H1 (cell line): ENCODE measurements around the gene SEC31A. TPM values are rescaled to one million over a fixed set of nuclear protein-coding genes. Genes with fewer than 3 reads are reported as not detected.

Experiments used
- BACH1 ChIP-seq: IDR thresholded peaks from 2 replicates; pipeline ENCODE4 v1.6.1; 2012; ENCODE audit warnings: low read length, improper control_type of control experiment
- EGR1 ChIP-seq: IDR thresholded peaks from 2 replicates; pipeline ENCODE4 v1.6.1; 2011; ENCODE audit warnings: low read depth, low read length, borderline replicate concordance
- JUN ChIP-seq: IDR thresholded peaks from 2 replicates; pipeline ENCODE4 v1.6.1; 2011; ENCODE audit warnings: low read depth, mild to moderate bottlenecking, improper control_type of control experiment, low read length
- PHF8 ChIP-seq: fragments of 200-600 bp; sonication (generic); conservative IDR thresholded peaks from 2 replicates; pipeline ENCODE4 v1.7.1; 2012; ENCODE audit warnings: low read depth, mild to moderate bottlenecking, inconsistent platforms, low read length, moderate library complexity
- POU5F1 ChIP-seq: IDR thresholded peaks from 2 replicates; pipeline ENCODE4 v1.6.1; 2011; ENCODE audit warnings: low read depth, mild to moderate bottlenecking, low read length, moderate library complexity
- SIRT6 ChIP-seq: IDR thresholded peaks from one replicate; pipeline ENCODE4 v1.7.1; 2012; ENCODE audit warnings: low read length, inconsistent platforms
- polyA plus RNA-seq, 7 experiments: library from polyadenylated mRNA; depleted of rRNA in 3 of 7; stranded (reverse) in 5 of 7; unstranded in 2 of 7; fragments of >200 nt in 5 of 7; fragments of 200-250 nt in 2 of 7; gene quantifications; 1 replicate in 5 of 7; 2 replicates in 1 of 7; 4 replicates in 1 of 7; pipeline versions ENCODE4 v1.2.1 to v1.2.3, GENCODE V29; 2011 to 2013; ENCODE audit warnings: missing spikeins in 2 of 7, mixed read lengths in 2 of 7
- total RNA-seq: library from RNA; stranded (reverse); fragmentation: NEBNext Ultra II Directional; extraction: Animal tissue kit (Norgen Biotek cat#: 25700); gene quantifications from 2 replicates; pipeline ENCODE4 v1.2.1, GENCODE V29; 2021
- TF ChIP-seq, protein P1 (sequence below): fragments of 300-600 bp; sonication (generic); IDR thresholded peaks from 2 replicates; pipeline ENCODE4 v1.7.1; 2012; ENCODE audit warnings: low read length, moderate library complexity, mild to moderate bottlenecking, inconsistent platforms; ENCODE audit not compliant: insufficient replicate concordance
- TF ChIP-seq, protein P2 (sequence below), 3 experiments: IDR thresholded peaks; 1 replicate in 2 of 3; 2 replicates in 1 of 3; pipeline versions ENCODE4 v1.5.1 to v1.6.1; 2011; ENCODE audit warnings: low read length in 3 of 3, mild to moderate bottlenecking in 3 of 3, inconsistent platforms in 2 of 3, low read depth in 1 of 3, moderate library complexity in 1 of 3; ENCODE audit not compliant: insufficient read depth in 1 of 3; ENCODE audit errors: control extremely low read depth in 1 of 3
- TF ChIP-seq, protein P3 (sequence below): IDR thresholded peaks from 2 replicates; pipeline ENCODE4 v1.6.1; 2011; ENCODE audit warnings: low read length, improper control_type of control experiment

Gene SEC31A
- total and polyA plus RNA-seq, 2 of the 8 experiments (the other 6 are each of a cell fraction or from before 2014, with no cell fraction given) = 112 to 125 TPM

DNA sequence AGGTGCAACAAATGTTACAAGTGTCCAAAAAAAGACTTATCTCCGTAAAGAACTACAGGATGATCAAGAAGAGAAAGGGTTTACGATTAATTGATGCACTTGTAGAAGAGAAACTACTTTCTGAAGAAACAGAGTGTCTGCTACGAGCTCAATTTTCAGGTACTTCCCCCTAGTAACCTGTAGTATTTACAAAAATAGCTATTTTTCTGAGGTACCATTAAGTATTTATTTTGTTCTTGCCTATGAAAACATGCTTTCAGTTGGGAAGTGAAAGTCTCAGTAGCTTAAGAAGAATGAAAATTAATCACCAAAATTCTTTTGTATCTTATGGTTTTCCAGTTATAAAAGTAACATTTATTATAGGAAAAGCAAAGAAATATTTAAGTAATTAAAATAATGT is 15.5 kb upstream of the SEC31A start (continued):
- TF ChIP-seq, protein P1, sequence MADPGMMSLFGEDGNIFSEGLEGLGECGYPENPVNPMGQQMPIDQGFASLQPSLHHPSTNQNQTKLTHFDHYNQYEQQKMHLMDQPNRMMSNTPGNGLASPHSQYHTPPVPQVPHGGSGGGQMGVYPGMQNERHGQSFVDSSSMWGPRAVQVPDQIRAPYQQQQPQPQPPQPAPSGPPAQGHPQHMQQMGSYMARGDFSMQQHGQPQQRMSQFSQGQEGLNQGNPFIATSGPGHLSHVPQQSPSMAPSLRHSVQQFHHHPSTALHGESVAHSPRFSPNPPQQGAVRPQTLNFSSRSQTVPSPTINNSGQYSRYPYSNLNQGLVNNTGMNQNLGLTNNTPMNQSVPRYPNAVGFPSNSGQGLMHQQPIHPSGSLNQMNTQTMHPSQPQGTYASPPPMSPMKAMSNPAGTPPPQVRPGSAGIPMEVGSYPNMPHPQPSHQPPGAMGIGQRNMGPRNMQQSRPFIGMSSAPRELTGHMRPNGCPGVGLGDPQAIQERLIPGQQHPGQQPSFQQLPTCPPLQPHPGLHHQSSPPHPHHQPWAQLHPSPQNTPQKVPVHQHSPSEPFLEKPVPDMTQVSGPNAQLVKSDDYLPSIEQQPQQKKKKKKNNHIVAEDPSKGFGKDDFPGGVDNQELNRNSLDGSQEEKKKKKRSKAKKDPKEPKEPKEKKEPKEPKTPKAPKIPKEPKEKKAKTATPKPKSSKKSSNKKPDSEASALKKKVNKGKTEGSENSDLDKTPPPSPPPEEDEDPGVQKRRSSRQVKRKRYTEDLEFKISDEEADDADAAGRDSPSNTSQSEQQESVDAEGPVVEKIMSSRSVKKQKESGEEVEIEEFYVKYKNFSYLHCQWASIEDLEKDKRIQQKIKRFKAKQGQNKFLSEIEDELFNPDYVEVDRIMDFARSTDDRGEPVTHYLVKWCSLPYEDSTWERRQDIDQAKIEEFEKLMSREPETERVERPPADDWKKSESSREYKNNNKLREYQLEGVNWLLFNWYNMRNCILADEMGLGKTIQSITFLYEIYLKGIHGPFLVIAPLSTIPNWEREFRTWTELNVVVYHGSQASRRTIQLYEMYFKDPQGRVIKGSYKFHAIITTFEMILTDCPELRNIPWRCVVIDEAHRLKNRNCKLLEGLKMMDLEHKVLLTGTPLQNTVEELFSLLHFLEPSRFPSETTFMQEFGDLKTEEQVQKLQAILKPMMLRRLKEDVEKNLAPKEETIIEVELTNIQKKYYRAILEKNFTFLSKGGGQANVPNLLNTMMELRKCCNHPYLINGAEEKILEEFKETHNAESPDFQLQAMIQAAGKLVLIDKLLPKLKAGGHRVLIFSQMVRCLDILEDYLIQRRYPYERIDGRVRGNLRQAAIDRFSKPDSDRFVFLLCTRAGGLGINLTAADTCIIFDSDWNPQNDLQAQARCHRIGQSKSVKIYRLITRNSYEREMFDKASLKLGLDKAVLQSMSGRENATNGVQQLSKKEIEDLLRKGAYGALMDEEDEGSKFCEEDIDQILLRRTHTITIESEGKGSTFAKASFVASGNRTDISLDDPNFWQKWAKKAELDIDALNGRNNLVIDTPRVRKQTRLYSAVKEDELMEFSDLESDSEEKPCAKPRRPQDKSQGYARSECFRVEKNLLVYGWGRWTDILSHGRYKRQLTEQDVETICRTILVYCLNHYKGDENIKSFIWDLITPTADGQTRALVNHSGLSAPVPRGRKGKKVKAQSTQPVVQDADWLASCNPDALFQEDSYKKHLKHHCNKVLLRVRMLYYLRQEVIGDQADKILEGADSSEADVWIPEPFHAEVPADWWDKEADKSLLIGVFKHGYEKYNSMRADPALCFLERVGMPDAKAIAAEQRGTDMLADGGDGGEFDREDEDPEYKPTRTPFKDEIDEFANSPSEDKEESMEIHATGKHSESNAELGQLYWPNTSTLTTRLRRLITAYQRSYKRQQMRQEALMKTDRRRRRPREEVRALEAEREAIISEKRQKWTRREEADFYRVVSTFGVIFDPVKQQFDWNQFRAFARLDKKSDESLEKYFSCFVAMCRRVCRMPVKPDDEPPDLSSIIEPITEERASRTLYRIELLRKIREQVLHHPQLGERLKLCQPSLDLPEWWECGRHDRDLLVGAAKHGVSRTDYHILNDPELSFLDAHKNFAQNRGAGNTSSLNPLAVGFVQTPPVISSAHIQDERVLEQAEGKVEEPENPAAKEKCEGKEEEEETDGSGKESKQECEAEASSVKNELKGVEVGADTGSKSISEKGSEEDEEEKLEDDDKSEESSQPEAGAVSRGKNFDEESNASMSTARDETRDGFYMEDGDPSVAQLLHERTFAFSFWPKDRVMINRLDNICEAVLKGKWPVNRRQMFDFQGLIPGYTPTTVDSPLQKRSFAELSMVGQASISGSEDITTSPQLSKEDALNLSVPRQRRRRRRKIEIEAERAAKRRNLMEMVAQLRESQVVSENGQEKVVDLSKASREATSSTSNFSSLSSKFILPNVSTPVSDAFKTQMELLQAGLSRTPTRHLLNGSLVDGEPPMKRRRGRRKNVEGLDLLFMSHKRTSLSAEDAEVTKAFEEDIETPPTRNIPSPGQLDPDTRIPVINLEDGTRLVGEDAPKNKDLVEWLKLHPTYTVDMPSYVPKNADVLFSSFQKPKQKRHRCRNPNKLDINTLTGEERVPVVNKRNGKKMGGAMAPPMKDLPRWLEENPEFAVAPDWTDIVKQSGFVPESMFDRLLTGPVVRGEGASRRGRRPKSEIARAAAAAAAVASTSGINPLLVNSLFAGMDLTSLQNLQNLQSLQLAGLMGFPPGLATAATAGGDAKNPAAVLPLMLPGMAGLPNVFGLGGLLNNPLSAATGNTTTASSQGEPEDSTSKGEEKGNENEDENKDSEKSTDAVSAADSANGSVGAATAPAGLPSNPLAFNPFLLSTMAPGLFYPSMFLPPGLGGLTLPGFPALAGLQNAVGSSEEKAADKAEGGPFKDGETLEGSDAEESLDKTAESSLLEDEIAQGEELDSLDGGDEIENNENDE = no peak
- TF ChIP-seq, protein P2, sequence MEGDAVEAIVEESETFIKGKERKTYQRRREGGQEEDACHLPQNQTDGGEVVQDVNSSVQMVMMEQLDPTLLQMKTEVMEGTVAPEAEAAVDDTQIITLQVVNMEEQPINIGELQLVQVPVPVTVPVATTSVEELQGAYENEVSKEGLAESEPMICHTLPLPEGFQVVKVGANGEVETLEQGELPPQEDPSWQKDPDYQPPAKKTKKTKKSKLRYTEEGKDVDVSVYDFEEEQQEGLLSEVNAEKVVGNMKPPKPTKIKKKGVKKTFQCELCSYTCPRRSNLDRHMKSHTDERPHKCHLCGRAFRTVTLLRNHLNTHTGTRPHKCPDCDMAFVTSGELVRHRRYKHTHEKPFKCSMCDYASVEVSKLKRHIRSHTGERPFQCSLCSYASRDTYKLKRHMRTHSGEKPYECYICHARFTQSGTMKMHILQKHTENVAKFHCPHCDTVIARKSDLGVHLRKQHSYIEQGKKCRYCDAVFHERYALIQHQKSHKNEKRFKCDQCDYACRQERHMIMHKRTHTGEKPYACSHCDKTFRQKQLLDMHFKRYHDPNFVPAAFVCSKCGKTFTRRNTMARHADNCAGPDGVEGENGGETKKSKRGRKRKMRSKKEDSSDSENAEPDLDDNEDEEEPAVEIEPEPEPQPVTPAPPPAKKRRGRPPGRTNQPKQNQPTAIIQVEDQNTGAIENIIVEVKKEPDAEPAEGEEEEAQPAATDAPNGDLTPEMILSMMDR (IDR thresholded peaks at IDR 0.05; ENCODE audit: control extremely low read depth in 1 of 3, insufficient read depth in 1 of 3, low read depth in 1 of 3, low read length in 3 of 3) = no peak
- TF ChIP-seq PHF8 (no peak), JUN (no peak), POU5F1 (no peak), EGR1 (no peak), SIRT6 (no peak), BACH1 (no peak)
- TF ChIP-seq, protein P3, sequence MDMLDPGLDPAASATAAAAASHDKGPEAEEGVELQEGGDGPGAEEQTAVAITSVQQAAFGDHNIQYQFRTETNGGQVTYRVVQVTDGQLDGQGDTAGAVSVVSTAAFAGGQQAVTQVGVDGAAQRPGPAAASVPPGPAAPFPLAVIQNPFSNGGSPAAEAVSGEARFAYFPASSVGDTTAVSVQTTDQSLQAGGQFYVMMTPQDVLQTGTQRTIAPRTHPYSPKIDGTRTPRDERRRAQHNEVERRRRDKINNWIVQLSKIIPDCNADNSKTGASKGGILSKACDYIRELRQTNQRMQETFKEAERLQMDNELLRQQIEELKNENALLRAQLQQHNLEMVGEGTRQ = no peak
